MM.1S (cell line): ENCODE results near the gene SPRYD3.

Source experiments
- DNase-seq: peaks from one replicate; pipeline ENCODE4 v3.0.0-alpha.2; 2015
- H2AFZ ChIP-seq: fragments of 300-600 bp; sonication (generic); 2 replicates; pipeline ENCODE4 v1.6.0; 2016; ENCODE audit warnings: antibody characterized with exemption, low read length
- H3F3A ChIP-seq: fragments of 300-600 bp; sonication (generic); 2 replicates; pipeline ENCODE4 v1.6.1; 2016; ENCODE audit warnings: mild to moderate bottlenecking, antibody characterized with exemption, low read length, moderate library complexity, mixed read lengths; ENCODE audit not compliant: insufficient read depth
- H3K27ac ChIP-seq: fragments of 300-600 bp; sonication (generic); 2 replicates; pipeline ENCODE4 v1.5.1; 2016; ENCODE audit warnings: mild to moderate bottlenecking, low read length
- H3K27me3 ChIP-seq: fragments of 300-600 bp; sonication (generic); replicated peaks from 2 replicates; pipeline ENCODE4 v1.6.0; 2016; ENCODE audit warnings: low read length; ENCODE audit not compliant: insufficient read depth
- H3K36me3 ChIP-seq: fragments of 300-600 bp; sonication (generic); replicated peaks from 2 replicates; pipeline ENCODE4 v1.6.1; 2016; ENCODE audit warnings: mild to moderate bottlenecking, low read length, mixed read lengths; ENCODE audit not compliant: insufficient read depth
- H3K4me1 ChIP-seq: fragments of 300-600 bp; sonication (generic); 2 replicates; pipeline ENCODE4 v1.6.1; 2016; ENCODE audit warnings: low read length, mixed read lengths
- H3K4me2 ChIP-seq: fragments of 300-600 bp; sonication (generic); 2 replicates; pipeline ENCODE4 v1.6.0; 2016; ENCODE audit warnings: low read depth, low read length
- H3K4me3 ChIP-seq: fragments of 300-600 bp; sonication (generic); 2 replicates; pipeline ENCODE4 v1.5.1; 2016; ENCODE audit warnings: low read length, mixed read lengths
- H3K79me2 ChIP-seq: fragments of 300-600 bp; sonication (generic); 2 replicates; pipeline ENCODE4 v1.6.1; 2016; ENCODE audit warnings: mixed run types, low read length, mixed read lengths
- H3K9ac ChIP-seq: fragments of 300-600 bp; sonication (generic); 2 replicates; pipeline ENCODE4 v1.6.1; 2016; ENCODE audit warnings: low read length, mixed read lengths
- H3K9me2 ChIP-seq: fragments of 300-600 bp; sonication (generic); replicated peaks from 2 replicates; pipeline ENCODE4 v1.6.1; 2016; ENCODE audit warnings: mild to moderate bottlenecking, low read length, mixed read lengths; ENCODE audit not compliant: insufficient read depth
- H3K9me3 ChIP-seq: fragments of 300-600 bp; sonication (generic); replicated peaks from 2 replicates; pipeline ENCODE4 v1.6.1; 2016; ENCODE audit warnings: mild to moderate bottlenecking, low read length, mixed read lengths; ENCODE audit not compliant: insufficient read depth
- H4K20me1 ChIP-seq: fragments of 300-600 bp; sonication (generic); 2 replicates; pipeline ENCODE4 v1.6.1; 2016; ENCODE audit warnings: mild to moderate bottlenecking, low read length, moderate library complexity, mixed read lengths; ENCODE audit not compliant: insufficient read depth
- CTCF ChIP-seq: fragments of 300-600 bp; sonication (generic); IDR thresholded peaks from 2 replicates; pipeline ENCODE4 v1.5.1; 2016; ENCODE audit warnings: antibody characterized with exemption, low read length, mixed read lengths
- EZH2 ChIP-seq: fragments of 300-600 bp; sonication (generic); optimal IDR thresholded peaks from 2 replicates; pipeline ENCODE3; 2017; ENCODE audit warnings: low read depth, mild to moderate bottlenecking, antibody characterized with exemption, low read length, mixed read lengths
- EZH2phosphoT487 ChIP-seq: fragments of 300-600 bp; sonication (generic); IDR thresholded peaks from 2 replicates; pipeline ENCODE4 v1.6.1; 2018; ENCODE audit warnings: antibody characterized with exemption, low read length

The SPRYD3 gene

GRCh38 chr12:53065470-53065869, 13.7 kb downstream of the SPRYD3 start:
- TF ChIP-seq EZH2phosphoT487 (no peak), CTCF (no peak), EZH2 (no peak)
- no peaks in the 10 kb centered on the region for H3K9me3 ChIP-seq

GRCh38 chr12:53064613-53065436, 14.4 kb downstream of the SPRYD3 start:
- H3K4me2 ChIP-seq = no peak overlapping the region
- no peak overlapping the region for H3K27ac ChIP-seq

More at GRCh38 chr12:53065470-53065869, 13.7 kb downstream of the SPRYD3 start:
- DNase-seq = no peak
- Histone ChIP-seq H3K27me3 (peaks cover 9% of the 10 kb centered on the region; the same call in 1 of the 2 replicates), H3F3A (no peaks in the 10 kb centered on the region), H3K4me2 (no peak overlapping the region), H3K4me3 (no peak overlapping the region), H3K9me2 (no peaks in the 10 kb centered on the region), H2AFZ (no peak overlapping the region), H3K36me3 (no peaks in the 10 kb centered on the region), H4K20me1 (no peaks in the 10 kb centered on the region), H3K27ac (no peak overlapping the region), H3K79me2 (no peaks in the 10 kb centered on the region), H3K4me1 (no peaks in the 10 kb centered on the region), H3K9ac (no peak overlapping the region)

GRCh38 chr12:53063708-53064612, 15.2 kb downstream of the SPRYD3 start:
- Histone ChIP-seq H3K79me2 (no peaks in the 10 kb centered on the region), H3K36me3 (no peaks in the 10 kb centered on the region), H3K27me3 (peaks cover 19% of the 10 kb centered on the region), H3K4me1 (no peaks in the 10 kb centered on the region), H3K9me2 (no peaks in the 10 kb centered on the region), H3K9ac (no peak overlapping the region), H3K9me3 (no peaks in the 10 kb centered on the region), H3K27ac (no peak overlapping the region), H2AFZ (no peak overlapping the region), H3K4me2 (no peak overlapping the region), H4K20me1 (no peaks in the 10 kb centered on the region), H3K4me3 (no peak overlapping the region), H3F3A (no peaks in the 10 kb centered on the region)
- DNase-seq = no peak
- TF ChIP-seq EZH2phosphoT487 (no peak), CTCF (no peak), EZH2 (no peak)

More at GRCh38 chr12:53064613-53065436, 14.4 kb downstream of the SPRYD3 start:
- no peak for DNase-seq
- Histone ChIP-seq H3K9me2 (no peaks in the 10 kb centered on the region), H2AFZ (no peak overlapping the region), H3K9me3 (no peaks in the 10 kb centered on the region), H4K20me1 (no peaks in the 10 kb centered on the region), H3K4me3 (no peak overlapping the region), H3K36me3 (no peaks in the 10 kb centered on the region), H3K9ac (no peak overlapping the region), H3K79me2 (no peaks in the 10 kb centered on the region), H3K4me1 (no peaks in the 10 kb centered on the region), H3K27me3 (peaks cover 14% of the 10 kb centered on the region), H3F3A (no peaks in the 10 kb centered on the region)
- TF ChIP-seq EZH2phosphoT487 = no peak
- no peak for TF ChIP-seq CTCF
- TF ChIP-seq EZH2 = no peak
